Right lobe of liver (tissue), 4 donors: ENCODE measurements around the gene C11orf58.

ENCODE experiments used
- CTCF ChIP-seq, 4 donors: fragments of 200-600 bp in 3 of 4; fragments of 450-650 bp in 1 of 4; IDR thresholded peaks; one replicate each; pipeline versions ENCODE4 v1.5.1 to v1.8.0; 2016 to 2022; ENCODE audit warnings: antibody characterized with exemption in 4 of 4, mild to moderate bottlenecking in 2 of 4
- POLR2A ChIP-seq: fragments of 450-650 bp; IDR thresholded peaks from one replicate; pipeline ENCODE4 v1.6.1; 2017; ENCODE audit warnings: antibody characterized with exemption, mild to moderate bottlenecking
- donor health status: DM: no; HTN: no; CAD: no.
- donor health status: DM: no; HTN: no; CAD: no.
- donor health status: DM: no; HTN: yes; CAD: no.

DNA sequence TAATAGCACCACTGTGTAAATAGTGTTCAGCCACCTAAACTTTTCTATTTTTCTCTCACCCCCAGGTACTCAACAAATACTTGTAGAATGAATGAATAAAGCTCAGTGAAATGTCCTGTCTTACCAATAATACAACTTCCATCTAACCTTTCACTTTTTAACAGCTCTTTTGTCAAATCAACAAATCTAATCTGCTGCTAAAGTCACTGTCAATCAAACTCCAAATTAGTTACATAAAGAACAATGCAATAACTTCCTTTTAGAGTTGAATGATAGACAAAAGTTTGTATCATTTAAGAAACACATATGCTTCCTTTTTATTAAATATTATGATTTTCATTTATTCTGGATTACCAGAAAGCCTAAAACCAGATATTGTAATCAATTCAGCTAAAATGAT lies 34.7 kb upstream of the C11orf58 start:
- TF ChIP-seq POLR2A: no peak
- no peak for TF ChIP-seq CTCF (IDR thresholded peaks at IDR 0.05)
